Islet of Langerhans (tissue), 1 donor: ENCODE data around the gene PSPN.
A peak's percentile ranks its signal among the peaks of the same experiment; 100 is the strongest.
"Not testable (repeated sequence)": the region's sequence is repeated elsewhere in the genome, so short reads cannot be mapped to it uniquely, and the experiment has no call there.

Source experiments
- FAIRE-seq: peaks from one replicate; lab custom pipeline; 2011; peaks lifted over from hg19 to GRCh38; lab: Jason Lieb, UNC

PSPN gene

DNA sequence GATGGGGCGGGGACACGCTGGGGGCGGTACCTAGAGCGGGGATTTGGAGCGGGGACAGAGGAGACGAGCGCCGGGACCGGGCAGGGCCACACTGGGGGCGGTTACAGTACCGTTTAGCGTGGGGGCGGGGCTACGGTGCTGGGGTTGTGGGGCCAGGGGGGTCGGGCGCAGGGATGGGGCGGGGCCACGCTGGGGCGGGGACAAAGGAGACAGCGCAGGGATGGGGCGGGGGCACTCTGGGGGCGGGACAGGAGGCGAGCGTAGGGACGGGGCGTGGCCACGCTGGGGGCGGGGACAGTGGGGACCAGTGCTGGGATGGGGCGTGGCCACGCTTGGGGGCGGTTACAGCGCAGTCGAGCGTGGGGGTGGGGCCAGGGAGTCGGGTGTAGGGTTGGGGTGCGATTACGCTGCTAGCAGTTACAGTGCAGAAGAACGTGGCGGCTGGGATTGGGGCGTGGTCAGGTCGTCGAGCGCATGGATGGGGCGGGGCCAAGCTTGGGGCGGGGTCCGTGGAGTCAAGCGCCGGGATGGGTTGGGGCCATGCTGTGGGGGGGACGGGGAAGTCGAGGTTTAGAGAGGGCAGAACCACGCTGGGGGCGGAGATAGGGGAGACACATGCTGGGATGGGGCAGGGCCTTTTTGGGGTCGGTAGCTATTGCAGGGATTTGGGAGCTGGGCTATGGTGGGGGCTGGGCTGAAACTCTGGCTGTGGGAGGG is 2.5 kb downstream of the PSPN start:
- no peak for FAIRE-seq

DNA sequence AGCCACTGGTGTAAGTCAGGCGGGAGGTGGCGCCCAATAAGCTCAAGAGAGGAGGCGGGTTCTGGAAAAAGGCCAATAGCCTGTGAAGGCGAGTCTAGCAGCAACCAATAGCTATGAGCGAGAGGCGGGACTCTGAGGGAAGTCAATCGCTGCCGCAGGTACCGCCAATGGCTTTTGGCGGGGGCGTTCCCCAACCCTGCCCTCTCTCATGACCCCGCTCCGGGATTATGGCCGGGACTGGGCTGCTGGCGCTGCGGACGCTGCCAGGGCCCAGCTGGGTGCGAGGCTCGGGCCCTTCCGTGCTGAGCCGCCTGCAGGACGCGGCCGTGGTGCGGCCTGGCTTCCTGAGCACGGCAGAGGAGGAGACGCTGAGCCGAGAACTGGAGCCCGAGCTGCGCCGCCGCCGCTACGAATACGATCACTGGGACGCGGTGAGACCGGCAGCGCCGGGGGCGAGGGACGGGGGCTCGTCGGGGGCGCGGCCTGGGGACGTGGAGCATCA is 3.1 kb downstream of the PSPN start, which contains the start of gene ALKBH7:
Gene ALKBH7 (plus strand): TSS at position 201 of the 502 bp plus-strand sequence. CDS start 27 bp downstream, at position 228.
- FAIRE-seq, result peak; percentile 95

DNA sequence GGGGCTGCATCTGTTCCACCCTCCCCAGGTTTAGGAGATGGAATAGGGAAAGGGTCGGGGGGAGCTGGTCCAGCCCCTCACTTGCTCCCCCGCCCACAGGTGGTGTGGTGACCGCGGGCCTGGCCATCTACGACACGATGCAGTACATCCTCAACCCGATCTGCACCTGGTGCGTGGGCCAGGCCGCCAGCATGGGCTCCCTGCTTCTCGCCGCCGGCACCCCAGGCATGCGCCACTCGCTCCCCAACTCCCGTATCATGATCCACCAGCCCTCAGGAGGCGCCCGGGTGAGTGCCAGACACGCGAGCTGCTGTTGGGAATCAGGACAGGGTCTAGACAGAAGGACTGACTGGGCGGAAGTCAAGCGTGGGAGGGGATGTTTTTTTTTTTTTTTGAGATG is 11.4 kb downstream of the PSPN start:
- FAIRE-seq, result no peak

DNA sequence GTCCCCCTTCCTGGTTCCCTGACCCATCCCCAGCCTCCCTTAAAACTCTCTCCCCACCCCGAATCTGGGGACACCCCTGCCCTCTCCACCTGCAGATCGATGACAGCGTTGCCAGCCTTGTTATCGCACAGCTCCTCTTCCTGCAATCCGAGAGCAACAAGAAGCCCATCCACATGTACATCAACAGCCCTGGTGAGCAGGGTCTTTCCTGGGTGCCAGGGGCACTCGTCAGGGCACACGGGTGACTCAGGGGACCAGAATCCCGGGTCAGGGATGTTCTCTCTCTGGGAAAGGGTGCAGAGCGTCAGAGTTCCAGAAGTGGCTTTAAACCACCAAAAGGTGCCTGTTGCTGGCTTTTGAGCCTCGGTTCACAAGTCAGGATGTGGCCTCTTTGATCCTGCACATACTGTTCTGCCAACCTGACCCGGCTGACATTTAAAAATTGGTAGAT is 13.4 kb downstream of the PSPN start:
- no peak for FAIRE-seq

DNA sequence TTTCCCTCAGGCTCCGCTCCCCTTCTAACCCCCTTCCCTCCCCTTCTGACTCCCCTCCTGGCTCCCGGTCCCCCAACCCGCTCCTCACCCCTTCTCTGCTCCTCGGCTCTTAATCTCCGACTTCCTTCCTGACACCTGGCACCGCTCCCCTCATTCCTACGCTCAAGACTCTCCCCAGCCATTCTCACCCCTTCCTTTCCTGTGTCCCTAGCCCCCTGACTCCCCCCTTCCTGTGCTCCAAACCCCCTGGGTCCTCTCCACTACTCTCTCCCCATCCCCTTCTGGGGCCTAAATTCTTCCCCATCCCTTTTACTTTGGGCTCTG is 13.7 kb downstream of the PSPN start:
- no peak for FAIRE-seq

DNA sequence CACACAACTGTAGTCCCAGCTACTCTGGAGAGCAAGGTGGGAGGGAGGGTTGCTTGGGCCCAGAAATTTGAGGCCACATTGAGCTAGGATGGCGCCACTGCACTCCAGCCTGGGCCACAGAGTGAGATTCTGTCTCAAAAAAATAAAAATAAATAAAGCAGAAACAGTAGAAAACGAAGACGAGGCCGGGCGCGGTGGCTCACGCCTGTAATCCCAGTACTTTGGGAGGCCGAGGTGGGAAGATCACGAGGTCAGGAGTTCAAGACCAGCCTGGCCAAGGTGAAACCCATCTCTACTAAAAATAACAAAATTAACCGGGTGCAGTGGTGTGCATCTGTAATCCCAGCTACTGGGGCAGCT is 14.9 kb downstream of the PSPN start:
- not testable (repeated sequence) for FAIRE-seq

DNA sequence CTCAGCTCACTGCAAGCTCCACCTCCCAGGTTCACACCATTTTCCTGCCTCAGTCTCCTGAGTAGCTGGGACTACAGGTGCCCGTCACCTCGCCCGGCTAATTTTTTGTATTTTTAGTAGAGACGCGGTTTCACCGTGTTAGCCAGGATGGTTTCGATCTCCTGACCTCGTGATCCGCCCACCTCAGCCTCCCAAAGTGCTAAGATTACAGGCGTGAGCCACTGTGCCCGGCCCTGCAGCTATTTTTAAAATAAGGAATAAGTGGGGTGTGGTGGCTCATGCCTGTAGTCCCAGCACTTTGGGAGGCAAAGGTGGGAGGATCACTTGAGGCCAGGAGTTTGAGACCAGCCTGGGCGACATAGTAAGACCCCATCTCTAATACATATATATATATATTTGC is 15.3 kb downstream of the PSPN start:
- not testable (repeated sequence) for FAIRE-seq

DNA sequence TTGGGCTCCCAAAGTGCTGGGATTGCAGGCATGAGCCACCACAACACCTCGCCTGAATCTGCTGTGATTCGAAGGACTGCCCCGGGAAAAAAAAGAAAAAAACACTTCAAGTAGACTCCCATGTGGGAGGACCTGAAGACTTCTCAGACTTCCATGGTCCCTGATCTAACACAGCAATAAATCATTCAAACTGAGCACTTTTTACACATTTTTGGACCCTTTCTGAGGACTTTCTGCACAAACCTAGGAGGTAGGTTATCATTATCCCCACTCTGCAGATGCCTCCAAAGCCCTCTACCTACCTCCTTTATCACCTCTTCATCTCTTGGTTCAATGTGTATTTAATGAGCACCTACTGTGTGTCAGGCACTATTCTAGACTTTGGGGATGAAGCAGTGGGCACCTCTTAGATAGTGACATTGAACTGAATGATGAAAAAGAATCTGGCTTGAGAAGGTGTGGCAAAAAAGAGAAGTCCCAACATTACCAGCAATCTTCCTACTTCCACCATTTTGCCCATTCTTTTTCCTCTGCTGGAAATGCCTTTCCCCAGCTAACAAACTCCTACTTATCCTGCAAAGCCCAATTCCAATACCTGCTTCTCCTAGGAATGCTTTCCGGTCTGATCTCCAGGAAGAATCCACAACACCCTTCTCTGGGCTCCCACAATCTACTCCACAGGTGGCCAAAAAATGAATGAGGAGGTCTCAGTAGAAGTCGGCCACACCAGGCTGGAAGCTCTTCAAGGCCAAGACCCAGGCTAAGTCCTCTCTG is 16.0 kb downstream of the PSPN start:
- no peak for FAIRE-seq

DNA sequence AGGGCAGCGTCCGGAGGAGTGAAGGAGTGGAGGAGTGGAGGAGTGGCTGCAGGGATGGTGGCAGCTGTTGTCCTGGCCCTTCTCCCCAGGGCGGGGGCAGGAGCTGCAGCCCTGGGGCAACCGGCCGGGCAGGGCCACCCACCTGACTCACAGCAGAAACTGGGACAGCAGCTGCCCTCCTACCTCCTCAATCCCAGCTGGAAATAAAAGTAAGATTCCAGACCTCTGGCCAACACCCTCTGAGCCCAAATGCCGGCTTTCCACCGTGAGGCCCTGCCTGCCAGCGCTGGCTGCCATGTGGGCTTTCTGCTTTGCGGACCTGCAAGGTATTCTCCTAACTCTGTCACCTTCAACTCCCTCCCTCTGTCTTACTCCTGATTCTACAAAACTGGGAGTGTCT is 17.7 kb downstream of the PSPN start:
- no peak for FAIRE-seq

DNA sequence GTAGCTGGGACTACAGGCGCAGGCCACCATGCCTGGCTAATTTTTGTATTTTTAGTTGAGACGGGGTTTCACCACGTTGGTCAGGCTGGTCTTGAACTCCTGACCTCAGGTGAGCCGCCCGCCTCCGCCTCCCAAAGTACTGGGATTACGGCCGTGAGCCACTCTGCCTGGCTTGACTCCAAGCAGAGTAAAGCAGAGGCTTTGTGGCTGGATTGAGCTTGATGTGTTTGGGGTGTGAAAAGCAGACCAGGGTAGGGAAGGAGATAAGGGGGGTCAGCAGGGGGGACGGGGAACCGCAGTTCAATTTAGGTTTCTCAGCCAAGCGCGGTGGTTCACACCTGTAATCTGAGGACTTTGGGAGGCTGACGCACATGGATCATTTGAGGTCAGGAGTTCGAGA is 18.6 kb downstream of the PSPN start:
- no peak for FAIRE-seq

DNA sequence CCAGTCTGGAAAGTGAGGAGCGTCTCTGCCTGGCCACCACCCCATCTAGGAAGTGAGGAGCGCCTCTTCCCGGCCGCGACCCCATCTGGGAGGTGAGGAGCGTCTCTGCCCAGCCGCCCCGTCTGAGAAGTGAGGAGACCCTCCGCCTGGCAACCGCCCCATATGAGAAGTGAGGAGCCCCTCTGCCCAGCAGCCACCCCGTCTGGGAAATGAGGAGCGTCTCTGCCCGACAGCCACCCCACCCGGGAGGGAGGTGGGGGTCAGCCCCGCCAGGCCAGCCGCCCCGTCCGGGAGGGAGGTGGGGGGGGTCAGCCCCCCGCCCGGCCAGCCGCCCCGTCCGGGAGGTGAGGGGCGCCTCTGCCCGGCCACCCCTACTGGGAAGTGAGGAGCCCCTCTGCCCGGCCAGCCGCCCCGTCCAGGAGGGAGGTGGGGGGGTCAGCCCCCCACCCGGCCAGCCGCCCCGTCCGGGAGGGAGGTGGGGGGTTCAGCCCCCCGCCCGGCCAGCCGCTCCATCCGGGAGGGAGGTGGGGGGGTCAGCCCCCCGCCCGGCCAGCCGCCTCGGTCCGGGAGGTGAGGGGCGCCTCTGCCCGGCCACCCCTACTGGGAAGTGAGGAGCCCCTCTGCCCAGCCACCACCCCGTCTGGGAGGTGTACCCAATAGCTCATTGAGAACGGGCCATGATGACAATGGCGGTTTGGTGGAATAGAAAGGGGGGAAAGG is 20.3 kb downstream of the PSPN start:
- FAIRE-seq, result not testable (repeated sequence)

DNA sequence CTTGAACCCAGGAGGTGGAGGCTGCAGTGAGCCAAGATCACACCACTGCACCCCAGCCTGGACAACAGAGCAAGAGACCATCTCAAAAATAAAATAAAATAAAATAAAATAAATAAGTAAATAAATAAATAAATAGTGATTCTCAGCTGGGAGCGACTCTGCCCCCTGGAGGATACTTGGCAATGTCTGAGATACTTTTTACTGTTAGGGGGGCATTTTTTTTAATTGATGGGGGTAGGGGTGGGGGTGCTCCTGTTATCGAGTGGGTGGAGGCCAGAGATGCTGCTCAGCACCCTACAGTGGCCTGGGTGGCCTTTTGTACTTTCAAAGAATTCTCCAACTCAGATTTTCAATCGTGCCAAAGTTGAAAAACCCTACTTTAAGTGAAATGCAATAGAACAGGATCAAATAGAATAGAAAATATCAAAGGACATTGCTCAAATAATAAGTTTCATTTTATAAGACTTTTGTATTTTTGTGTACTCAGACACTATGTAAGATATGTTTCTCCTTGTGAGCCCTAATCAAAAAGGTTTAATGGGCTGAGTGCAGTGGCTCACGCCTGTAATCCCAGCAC is 21.5 kb downstream of the PSPN start:
- no peak for FAIRE-seq

DNA sequence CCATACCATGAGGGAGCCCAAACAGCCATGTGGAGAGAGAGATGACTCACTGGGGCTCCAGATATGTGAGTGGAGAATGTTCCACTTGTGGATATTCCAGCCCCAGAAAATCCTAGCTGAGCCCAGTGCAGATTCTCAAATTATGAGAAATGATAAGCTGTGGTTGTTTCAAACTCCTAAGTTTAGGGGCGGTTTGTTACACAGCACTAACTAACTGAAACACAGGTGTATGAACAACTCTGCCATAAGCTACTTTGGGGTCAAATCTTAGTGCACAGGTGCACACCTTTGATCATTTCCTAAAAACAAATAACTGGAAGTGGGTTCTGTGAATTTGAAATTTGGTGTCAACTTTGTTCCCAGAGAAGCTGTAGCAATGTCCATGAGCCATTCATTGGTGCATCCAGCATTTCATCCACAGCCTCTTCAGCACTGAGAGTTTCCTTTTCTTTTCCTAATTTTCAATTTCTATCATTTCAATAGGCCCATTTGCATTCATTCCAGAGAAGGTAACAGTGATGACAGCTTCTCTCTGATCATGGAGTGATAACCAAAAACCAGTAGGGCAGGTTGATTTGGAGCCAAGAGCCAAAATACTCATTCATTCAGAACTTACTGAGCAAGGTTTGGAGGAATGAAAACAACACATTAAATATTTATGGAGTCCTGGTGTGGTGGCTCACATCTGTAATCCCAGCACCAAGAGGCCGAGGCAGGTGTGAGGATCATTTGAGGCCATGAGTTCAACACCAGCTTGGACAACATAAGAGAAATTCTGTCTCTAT is 23.2 kb downstream of the PSPN start:
- no peak for FAIRE-seq

DNA sequence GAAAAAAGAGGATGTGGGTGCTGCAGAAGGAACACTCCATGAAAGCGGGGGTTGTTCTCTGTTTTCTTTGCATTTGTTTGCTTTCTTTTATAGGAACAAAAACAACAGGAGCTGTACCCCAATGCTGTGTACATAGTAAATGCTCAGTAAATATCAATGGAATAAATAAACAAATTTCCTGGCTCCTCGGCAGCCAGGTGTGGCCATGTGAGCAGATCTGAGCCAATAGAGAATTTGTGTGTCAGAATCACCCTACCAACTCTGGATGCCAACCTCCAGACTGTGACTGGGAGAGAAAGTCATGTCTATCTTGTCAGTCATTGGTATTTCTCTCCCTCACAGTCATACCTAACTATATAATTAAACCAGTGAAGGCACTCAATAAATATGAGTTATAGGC is 25.0 kb downstream of the PSPN start:
- no peak for FAIRE-seq

DNA sequence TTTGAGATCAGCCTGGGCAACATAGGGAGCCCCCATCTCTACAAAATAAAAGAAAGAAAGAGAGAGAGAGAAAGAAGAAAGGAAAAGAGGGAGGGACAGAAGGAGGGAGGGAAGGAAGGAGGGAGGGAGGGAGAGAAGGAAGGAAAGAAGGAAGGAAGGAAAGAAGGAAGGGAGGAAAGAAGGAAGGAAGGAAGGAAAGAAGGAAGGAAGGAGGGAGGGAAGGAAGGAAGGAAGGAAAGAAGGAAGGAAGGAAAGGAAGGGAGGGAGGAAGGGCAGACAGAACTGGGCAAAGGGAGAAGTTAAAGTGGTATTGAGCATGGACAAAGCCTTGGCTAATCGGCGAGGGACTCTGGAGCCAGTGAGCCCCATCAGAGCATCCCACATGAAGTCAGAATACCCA is 26.5 kb downstream of the PSPN start:
- not testable (repeated sequence) for FAIRE-seq

DNA sequence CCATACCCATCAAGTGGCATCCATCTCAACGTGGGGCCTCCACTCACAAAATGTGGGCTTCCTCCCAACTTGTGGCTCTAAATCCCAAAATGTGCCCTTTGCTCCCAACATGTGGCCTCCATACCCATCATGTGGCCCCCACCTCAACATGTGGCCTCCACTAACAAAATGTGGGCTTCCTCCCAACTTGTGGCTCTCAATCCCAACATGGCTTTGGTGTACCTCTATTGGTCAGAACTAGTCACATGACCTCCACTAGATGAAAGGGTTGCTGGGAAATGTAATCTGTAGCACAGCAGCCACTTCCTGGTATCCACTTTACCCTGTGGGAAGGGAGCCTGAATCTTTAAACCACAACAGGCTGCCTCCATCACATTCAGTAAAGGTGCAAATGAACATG is 32.3 kb downstream of the PSPN start:
- FAIRE-seq, result no peak

DNA sequence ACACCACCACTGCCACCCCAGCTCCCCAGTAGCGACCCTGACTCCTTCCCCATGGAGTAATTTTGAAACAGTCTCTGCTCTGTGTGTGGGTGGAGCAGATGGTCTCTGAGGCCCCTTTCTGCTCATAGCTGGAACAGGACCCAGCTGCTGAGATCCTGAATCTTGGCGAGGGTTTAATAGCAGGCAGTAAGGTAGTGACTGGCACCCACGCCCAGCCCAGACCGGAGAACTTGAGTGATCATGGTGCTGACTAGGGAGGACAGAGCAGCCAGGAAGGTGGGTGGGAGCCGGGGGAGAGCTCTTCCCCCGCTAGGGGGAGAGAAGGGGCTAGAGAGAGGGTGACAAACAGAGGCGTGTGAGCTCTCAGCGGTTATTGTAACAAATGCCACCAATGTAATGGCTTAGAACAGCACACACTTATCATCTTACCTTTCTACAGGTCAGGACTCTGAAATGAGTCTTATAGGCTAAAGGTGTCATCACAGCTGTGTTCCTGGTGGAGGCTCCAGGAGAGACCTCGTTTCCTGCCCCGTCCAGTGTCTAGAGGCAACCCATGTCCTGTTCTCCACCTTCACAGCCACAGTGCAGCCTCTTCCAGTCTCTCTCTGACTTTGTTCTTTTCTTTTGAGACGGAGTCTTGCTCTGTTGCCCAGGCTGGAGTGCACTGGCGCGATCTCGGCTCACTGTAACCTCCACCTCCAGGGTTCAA is 35.1 kb downstream of the PSPN start:
- FAIRE-seq, result no peak

DNA sequence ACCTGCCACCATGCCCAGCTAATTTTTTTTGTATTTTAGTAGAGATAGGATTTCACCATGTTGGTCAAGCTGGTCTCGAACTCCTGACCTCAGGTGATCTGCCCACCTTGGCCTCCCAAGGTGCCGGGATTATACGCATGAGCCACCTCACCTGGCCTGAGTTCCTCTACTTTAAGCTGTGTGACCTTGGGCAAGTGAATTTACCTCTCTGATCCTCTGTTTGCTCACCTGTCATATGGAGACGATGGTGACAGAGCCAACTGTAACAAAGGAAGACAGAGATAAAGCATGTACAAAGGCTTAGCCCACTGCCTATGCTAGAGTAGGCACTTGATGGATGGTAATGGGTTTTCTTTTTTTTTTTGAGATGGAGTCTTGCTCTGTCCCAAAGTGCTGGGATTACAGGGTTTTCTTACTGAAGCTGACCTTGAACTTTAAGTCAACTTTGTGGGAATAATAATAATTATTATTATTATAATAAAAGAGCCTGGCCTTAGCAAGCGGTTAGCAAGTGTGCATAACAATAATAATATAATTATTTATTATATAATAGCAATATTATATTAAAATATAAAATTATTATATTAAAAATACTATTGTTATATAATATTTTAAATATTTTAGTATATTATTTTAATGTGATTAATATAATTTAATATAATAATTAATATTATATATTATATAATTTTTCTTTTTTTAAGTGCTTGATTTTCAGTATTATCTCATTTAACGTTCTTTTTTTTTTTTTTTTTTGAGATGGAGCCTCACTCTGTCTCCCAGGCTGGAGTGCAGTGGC is 41.0 kb downstream of the PSPN start:
- no peak for FAIRE-seq

DNA sequence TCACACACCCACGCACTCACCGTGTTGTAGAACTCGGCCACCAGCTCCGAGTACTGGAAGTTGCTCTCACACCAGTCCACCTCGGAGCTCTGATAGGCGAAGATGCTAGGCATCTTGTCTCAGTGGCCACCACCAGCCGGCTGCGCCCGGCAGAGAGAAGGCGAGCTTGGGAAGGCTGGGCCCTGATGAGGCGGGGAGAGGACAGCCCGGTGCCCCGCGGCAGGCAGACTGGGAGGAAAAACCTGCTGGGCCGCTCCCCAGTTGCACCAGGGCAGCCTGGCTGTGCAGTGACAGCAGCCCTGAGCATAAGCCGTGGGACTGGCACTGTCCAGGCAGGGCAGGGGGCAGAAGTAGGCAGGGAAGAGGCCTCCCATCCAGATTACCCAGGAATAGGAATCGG is 42.3 kb downstream of the PSPN start, which contains the start of gene ACER1:
Gene ACER1 (minus strand): TSS at position 174 of the 400 bp plus-strand sequence. CDS start 61 bp downstream, at position 113.
- no peak for FAIRE-seq

DNA sequence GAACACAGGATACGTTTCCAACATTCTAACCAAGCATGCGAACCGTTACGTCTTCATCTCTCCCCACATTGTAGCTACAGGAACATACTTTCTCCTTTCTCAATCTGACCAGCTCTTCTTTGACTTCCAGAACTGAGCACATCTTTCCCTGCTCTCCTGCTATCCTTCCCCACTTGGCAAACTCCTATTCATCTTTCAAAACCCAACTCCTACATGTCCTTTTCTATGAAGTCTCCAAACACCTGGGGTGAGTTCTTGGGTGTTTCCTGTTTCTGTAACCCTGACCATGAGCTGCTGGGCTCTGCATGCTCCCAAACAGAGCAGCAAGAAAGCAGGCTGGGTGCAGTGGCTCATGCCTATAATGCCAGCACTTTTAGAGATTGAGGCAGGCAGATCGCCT is 48.9 kb downstream of the PSPN start:
- no peak for FAIRE-seq
